ENCODE data around the gene PHIP.
"Not testable (repeated sequence)": the region's sequence is repeated elsewhere in the genome, so short reads cannot be mapped to it uniquely, and the experiment has no call there.

The PHIP gene

DNA sequence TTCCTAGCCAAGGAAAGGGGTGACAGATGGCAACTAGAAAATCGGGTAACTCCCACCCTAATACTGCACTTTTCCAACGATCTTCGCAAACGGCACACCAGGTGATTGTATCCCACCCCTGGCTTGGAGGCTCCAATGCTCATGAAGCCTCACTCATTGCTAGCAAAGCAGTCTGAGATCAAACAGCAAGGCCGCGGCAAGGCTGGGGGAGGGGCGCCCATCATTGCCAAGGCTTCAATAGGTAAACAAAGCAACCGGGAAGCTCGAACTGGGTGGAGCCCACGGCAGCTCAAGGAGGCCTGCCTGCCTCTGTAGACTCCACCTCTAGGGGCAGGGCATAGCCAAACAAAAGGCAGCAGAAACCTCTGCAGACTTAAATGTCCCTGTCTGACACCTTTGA is 156.9 kb downstream of the PHIP start:
- not testable (repeated sequence) for DNase-seq (ENCODE audit: low spot score)

DNA sequence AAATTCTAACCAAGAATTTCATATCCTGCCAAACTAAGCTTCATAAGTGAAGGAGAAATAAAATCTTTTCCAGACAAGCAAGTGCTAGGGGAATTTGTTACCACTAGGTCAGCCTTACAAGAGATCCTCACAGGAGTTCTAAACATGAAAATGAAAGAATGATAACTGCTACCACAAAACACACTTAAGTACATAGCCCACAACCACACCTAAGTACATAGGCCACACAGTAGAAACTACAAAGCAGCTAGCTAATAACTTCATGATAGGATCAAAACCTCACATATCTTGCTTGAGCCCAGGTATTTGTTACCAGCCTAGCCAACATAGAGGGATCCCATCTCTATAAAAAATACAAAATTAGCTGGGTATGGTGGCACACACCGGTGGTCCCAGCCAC is 160.3 kb downstream of the PHIP start:
- no peak for DNase-seq (ENCODE audit: low spot score)

DNA sequence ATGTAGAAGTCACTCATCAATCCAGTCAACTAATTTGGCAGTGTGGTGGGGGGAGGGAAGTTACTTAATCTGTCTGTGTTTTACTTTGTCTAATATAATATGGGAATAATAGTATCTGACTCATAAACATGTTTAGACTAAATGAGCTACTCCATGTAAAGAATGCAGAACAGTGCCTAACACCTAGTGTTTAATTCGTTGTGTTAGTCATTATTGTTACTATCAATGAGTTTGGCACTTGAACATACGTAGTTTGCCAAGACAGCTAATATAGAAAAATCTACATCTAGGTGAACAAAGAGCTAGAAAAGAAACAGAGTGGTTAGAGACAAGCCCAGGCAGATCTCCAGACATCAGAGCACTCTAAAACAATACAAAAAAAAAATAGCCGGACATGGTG is 161.6 kb downstream of the PHIP start:
- DNase-seq (ENCODE audit: low spot score), result no peak

DNA sequence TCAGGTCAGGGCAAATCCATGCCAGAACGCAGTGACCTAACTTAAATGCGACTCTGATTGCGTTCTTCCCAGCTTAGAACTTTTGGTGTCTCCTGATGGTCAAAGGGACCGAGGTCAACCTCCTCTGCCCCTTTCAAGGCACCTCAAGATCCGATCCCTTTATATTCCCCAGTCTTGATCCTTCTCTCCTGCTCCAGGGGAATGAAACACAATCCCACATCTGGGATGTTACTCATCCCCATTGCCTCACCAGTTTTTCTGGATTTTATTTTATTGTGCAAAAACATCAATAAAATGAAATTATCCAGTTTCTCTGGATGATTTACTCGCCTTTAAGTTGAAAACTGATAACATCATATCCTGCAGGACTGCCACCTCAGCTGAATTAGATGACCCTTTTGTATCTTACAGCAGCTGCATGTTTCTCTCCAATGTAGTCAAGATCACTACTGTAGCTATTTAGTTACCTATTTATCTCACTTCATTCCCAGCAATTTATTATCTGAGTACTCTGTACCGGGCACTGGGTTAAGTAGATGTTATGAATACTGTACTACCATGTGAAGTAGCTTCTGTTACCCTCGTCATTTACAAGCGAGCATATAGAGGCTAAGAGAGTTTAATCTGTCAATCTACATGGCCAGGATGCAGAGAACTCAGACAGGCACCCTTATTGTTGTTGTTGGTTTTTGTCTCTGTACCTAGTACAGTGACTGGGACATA is 166.7 kb downstream of the PHIP start:
- DNase-seq (ENCODE audit: low spot score), result no peak

- DNase-seq (ENCODE audit: low spot score), result peak; percentile 24
Observed at GRCh38 chr6:78910591-78911171, 167.4 kb downstream of the PHIP start.

GRCh38 chr6:78910010-78910409 is 168.0 kb downstream of the PHIP start:
- no peak for DNase-seq (ENCODE audit: low spot score)

- no peak for DNase-seq (ENCODE audit: low spot score)
Observed at GRCh38 chr6:78909391-78909790, 168.7 kb downstream of the PHIP start.

DNA sequence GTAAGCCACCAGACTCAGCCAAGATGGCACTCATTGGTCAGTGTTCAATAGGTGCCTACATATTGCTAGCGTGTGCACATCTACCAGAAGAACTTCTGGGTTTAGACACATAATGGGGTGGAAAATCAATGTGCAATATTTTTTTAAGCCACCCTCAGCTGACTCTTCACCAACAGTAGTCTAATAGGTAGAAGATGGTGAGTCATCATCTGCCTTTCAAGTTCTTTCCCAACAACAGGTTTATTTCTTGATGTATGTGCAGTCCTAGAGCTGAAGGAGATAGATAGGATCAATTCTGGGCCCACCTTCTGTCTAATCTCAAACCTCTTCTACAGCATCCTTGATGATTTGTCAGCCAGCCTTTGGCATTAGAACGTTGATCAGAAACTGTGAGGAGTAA is 169.4 kb downstream of the PHIP start:
- DNase-seq (ENCODE audit: low spot score), result no peak

- DNase-seq (ENCODE audit: low spot score), result no peak
Observed at GRCh38 chr6:78896227-78896626, 181.8 kb downstream of the PHIP start.

GRCh38 chr6:78889901-78890300 is 188.2 kb downstream of the PHIP start:
- DNase-seq (ENCODE audit: low spot score), result not testable (repeated sequence)
